Natural killer cell (primary cell): ENCODE measurements around the gene EEIG1. TPM values are rescaled to one million over a fixed set of nuclear protein-coding genes. Genes with fewer than 3 reads are reported as not detected.

Experiments
- ATAC-seq, 3 donors: fragments of 150-1000 bp in 2 of 3; fragments of 200-7000 bp in 1 of 3; cut with Tn5 transposase; 1 replicate in 1 of 3; 2 replicates in 2 of 3; pipeline ENCODE4 v1.10.0; 2021; ENCODE audit warnings: mild to moderate bottlenecking in 2 of 3, moderate library complexity in 2 of 3
- DNase-seq, 2 donors: peaks; one replicate each; pipeline versions ENCODE4 v3.0.0 to v3.0.0-alpha.2; 2013 to 2021; ENCODE audit warnings: mixed read lengths in 1 of 2
- H3K27ac ChIP-seq: one replicate; pipeline ENCODE4 v1.5.1; 2013; ENCODE audit warnings: mild to moderate bottlenecking, low read length
- H3K27me3 ChIP-seq: one replicate; pipeline ENCODE4 v1.6.1; 2013; ENCODE audit warnings: low read length; ENCODE audit not compliant: control insufficient read depth, insufficient read depth
- H3K36me3 ChIP-seq: one replicate; pipeline ENCODE4 v1.6.1; 2013; ENCODE audit warnings: low read length; ENCODE audit not compliant: control insufficient read depth, insufficient read depth
- H3K4me1 ChIP-seq: one replicate; pipeline ENCODE4 v1.6.1; 2013; ENCODE audit warnings: low read length; ENCODE audit not compliant: control insufficient read depth, insufficient read depth
- H3K4me3 ChIP-seq: one replicate; pipeline ENCODE4 v1.5.1; 2013; ENCODE audit warnings: low read length
- H3K9me3 ChIP-seq: one replicate; pipeline ENCODE4 v1.6.1; 2013; ENCODE audit warnings: low read length; ENCODE audit not compliant: control insufficient read depth, insufficient read depth
- H3K27ac Mint-ChIP-seq, 2 donors: one replicate each; pipeline ENCODE4 v1.8.0; 2022; ENCODE audit warnings: mild to moderate bottlenecking in 2 of 2, mixed read lengths in 2 of 2, moderate library complexity in 1 of 2
- H3K27me3 Mint-ChIP-seq, 2 donors: one replicate each; pipeline ENCODE4 v1.8.0; 2022; ENCODE audit warnings: low read depth in 2 of 2, mixed read lengths in 2 of 2
- H3K36me3 Mint-ChIP-seq: one replicate; pipeline ENCODE4 v1.8.0; 2022; ENCODE audit warnings: mixed read lengths
- H3K4me1 Mint-ChIP-seq, 2 donors: one replicate each; pipeline ENCODE4 v1.8.0; 2022; ENCODE audit warnings: mixed read lengths in 2 of 2
- H3K4me3 Mint-ChIP-seq: one replicate; pipeline ENCODE4 v1.8.0; 2022; ENCODE audit warnings: mild to moderate bottlenecking, moderate library complexity, mixed read lengths
- H3K9me3 Mint-ChIP-seq, 2 donors: one replicate each; pipeline ENCODE4 v1.8.0; 2022; ENCODE audit warnings: mixed read lengths in 2 of 2
- WGBS: methylation state at CpG from one replicate; pipeline ENCODE4 v1.1.7; 2013; ENCODE audit warnings: missing lambda C conversion rate; ENCODE audit not compliant: insufficient coverage; 5-methylcytosine and 5-hydroxymethylcytosine counted together
- intact Hi-C: fragments of 100-400 bp; cut with micrococcal nuclease; formaldehyde crosslinking; loops from one replicate; pipeline ENCODE4 v1.14.2; 2022
- total RNA-seq, 4 donors: library from RNA; stranded (reverse); fragments of 120-200 nt in 1 of 4; gene quantifications; one replicate each; pipeline versions ENCODE4 v1.2.3 to v1.2.4, GENCODE V29; 2013 to 2022
- TF ChIP-seq, protein P1 (sequence below): fragments of 200-600 bp; IDR thresholded peaks from one replicate; pipeline ENCODE4 v1.8.0; 2022; ENCODE audit warnings: antibody characterized with exemption

Gene EEIG1
- total RNA-seq, 3 donors from 2014 or later (not counting 1 experiment from before 2014, with no cell fraction given), result 10.3 to 36.0 (median 28.2) TPM

- no peak for ATAC-seq
- H3K27ac ChIP-seq, result no peak overlapping the region
- TF ChIP-seq, protein P1, sequence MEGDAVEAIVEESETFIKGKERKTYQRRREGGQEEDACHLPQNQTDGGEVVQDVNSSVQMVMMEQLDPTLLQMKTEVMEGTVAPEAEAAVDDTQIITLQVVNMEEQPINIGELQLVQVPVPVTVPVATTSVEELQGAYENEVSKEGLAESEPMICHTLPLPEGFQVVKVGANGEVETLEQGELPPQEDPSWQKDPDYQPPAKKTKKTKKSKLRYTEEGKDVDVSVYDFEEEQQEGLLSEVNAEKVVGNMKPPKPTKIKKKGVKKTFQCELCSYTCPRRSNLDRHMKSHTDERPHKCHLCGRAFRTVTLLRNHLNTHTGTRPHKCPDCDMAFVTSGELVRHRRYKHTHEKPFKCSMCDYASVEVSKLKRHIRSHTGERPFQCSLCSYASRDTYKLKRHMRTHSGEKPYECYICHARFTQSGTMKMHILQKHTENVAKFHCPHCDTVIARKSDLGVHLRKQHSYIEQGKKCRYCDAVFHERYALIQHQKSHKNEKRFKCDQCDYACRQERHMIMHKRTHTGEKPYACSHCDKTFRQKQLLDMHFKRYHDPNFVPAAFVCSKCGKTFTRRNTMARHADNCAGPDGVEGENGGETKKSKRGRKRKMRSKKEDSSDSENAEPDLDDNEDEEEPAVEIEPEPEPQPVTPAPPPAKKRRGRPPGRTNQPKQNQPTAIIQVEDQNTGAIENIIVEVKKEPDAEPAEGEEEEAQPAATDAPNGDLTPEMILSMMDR, result no peak
- no peaks in the 10 kb centered on the region for H3K27me3 ChIP-seq
- 76% methylated on average over 7 of the region's 10 CpGs for WGBS
- no peaks in the 10 kb centered on the region for H3K27me3 Mint-ChIP-seq
- H3K36me3 ChIP-seq, result no peaks in the 10 kb centered on the region
- H3K27ac Mint-ChIP-seq, result no peak overlapping the region
- H3K4me3 ChIP-seq, result no peak overlapping the region
- no peaks in the 10 kb centered on the region for H3K9me3 Mint-ChIP-seq
- H3K4me1 Mint-ChIP-seq, result no peaks in the 10 kb centered on the region
- intact Hi-C loops, result no loop called here
- no peaks in the 10 kb centered on the region for H3K36me3 Mint-ChIP-seq
- peaks cover 3% of the 10 kb centered on the region for H3K4me1 ChIP-seq
- H3K9me3 ChIP-seq, result no peaks in the 10 kb centered on the region
- DNase-seq, result peak in 1 of 2 donors; percentile 35
- H3K4me3 Mint-ChIP-seq, result no peak overlapping the region
Measured at GRCh38 chr9:127991017-127991756, 10.4 kb upstream of the EEIG1 start.

DNA sequence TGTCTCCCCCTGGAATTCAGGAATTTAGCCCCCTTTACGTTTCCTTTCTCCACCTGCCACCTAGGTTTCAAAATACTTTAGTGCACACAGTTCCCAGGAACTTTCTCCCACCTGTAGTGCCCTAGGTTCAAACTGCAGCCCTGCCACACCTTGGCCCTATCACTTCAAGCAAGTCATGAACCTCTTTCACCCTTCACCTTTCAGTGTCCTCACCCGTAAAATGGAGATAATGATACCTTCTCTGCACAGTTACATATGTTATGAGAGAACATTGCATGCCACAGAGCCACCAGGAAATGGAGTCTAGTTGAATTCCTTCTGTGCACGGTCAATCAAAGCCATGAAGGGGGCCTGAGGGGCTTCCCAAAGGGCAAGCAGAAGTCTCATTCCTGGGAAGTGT is 9.8 kb upstream of the EEIG1 start:
- Mint-ChIP-seq H3K4me3 (no peak overlapping the region), H3K4me1 (no peaks in the 10 kb centered on the region), H3K27me3 (no peaks in the 10 kb centered on the region), H3K9me3 (no peaks in the 10 kb centered on the region), H3K27ac (no peak overlapping the region), H3K36me3 (no peaks in the 10 kb centered on the region)
- Histone ChIP-seq H3K4me1 (peaks cover 3% of the 10 kb centered on the region), H3K4me3 (no peak overlapping the region), H3K27me3 (no peaks in the 10 kb centered on the region), H3K36me3 (no peaks in the 10 kb centered on the region), H3K27ac (no peak overlapping the region), H3K9me3 (no peaks in the 10 kb centered on the region)
- ATAC-seq (no peak), DNase-seq (no peak)
- WGBS, result 89% methylated on average over 3 of the region's 3 CpGs
- intact Hi-C loops, result no loop called here
- TF ChIP-seq, protein P1, result no peak

GRCh38 chr9:127989094-127989493 is 8.3 kb upstream of the EEIG1 start:
- H3K9me3 ChIP-seq, result no peaks in the 10 kb centered on the region
- no peaks in the 10 kb centered on the region for H3K36me3 Mint-ChIP-seq
- ATAC-seq (no peak), DNase-seq (no peak)
- H3K4me1 Mint-ChIP-seq, result no peaks in the 10 kb centered on the region
- 98% methylated on average over 4 of the region's 4 CpGs for WGBS
- no peaks in the 10 kb centered on the region for H3K27me3 Mint-ChIP-seq
- no peak overlapping the region for H3K27ac ChIP-seq
- peaks cover 3% of the 10 kb centered on the region for H3K4me1 ChIP-seq
- TF ChIP-seq, protein P1, result no peak
- no peaks in the 10 kb centered on the region for H3K9me3 Mint-ChIP-seq
- no peaks in the 10 kb centered on the region for H3K27me3 ChIP-seq
- H3K36me3 ChIP-seq, result no peaks in the 10 kb centered on the region
- intact Hi-C loops, result no loop called here
- H3K4me3 ChIP-seq, result no peak overlapping the region
- H3K4me3 Mint-ChIP-seq, result no peak overlapping the region
- no peak overlapping the region for H3K27ac Mint-ChIP-seq
